Epithelial cell of proximal tubule (primary cell): Measurements from ENCODE around the gene ZFC3H1. TPM values are rescaled to one million over a fixed set of nuclear protein-coding genes. Genes with fewer than 3 reads are reported as not detected.
A peak's percentile ranks its signal among the peaks of the same experiment; 100 is the strongest.

ENCODE experiments used
- DNase-seq: peaks from one replicate; pipeline ENCODE4 v3.0.0-alpha.2; 2011; ENCODE audit warnings: low read depth
- H3K4me3 ChIP-seq: 2 replicates; pipeline ENCODE4 v1.5.1; 2011; ENCODE audit warnings: low read depth, mild to moderate bottlenecking, low read length
- total RNA-seq: library from RNA; depleted of rRNA; stranded (reverse); fragments of >200 nt; gene quantifications from 2 replicates; pipeline ENCODE4 v1.2.3, GENCODE V29; 2015
- TF ChIP-seq, protein P1 (sequence below): conservative IDR thresholded peaks from 2 replicates; pipeline ENCODE4 v1.5.1; 2012; ENCODE audit warnings: low read depth, mild to moderate bottlenecking, low read length

ZFC3H1 gene
- total RNA-seq, 1 donor from 2014 or later: 42.0 TPM

DNA sequence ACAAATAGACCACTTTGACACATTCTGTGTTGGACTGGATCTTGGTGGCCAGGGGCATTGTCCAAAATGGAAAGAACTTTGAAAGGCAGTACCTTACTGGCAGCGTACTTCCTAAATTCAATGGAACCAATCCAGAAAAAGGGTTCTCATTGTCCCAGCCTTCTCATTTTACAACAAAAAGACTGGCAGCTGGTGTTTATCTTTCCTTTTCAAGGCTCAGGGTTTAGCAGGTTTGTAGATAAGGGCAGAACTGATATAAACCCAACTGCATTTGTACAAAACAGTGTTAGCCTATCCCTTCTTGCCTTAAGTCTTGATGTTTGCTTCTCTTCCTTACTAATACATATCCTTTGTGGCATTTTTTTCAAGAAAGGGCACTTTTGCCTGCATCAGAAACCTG, 8.2 kb upstream of the ZFC3H1 start:
- DNase-seq: no peak
- H3K4me3 ChIP-seq: no peak overlapping the region
- TF ChIP-seq, protein P1, sequence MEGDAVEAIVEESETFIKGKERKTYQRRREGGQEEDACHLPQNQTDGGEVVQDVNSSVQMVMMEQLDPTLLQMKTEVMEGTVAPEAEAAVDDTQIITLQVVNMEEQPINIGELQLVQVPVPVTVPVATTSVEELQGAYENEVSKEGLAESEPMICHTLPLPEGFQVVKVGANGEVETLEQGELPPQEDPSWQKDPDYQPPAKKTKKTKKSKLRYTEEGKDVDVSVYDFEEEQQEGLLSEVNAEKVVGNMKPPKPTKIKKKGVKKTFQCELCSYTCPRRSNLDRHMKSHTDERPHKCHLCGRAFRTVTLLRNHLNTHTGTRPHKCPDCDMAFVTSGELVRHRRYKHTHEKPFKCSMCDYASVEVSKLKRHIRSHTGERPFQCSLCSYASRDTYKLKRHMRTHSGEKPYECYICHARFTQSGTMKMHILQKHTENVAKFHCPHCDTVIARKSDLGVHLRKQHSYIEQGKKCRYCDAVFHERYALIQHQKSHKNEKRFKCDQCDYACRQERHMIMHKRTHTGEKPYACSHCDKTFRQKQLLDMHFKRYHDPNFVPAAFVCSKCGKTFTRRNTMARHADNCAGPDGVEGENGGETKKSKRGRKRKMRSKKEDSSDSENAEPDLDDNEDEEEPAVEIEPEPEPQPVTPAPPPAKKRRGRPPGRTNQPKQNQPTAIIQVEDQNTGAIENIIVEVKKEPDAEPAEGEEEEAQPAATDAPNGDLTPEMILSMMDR: no peak

DNA sequence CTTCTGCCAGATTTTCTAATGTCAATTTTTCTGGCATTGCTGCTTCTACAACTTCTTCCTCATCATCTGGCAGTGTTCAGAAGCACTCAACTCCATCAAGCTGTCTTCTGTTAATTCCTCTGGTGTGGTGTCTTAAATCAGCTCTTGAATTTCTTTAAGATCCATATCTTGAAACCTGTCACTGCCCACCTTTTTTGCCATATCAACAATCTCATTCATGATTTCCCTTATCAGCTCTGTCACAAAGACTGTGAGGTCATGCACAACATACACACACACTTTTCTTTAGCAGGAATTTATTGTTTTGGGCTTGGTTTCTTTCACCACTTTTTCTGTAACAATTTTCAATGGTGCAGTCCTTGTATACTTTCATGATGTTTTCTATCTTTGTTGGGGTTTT, 7.7 kb upstream of the ZFC3H1 start:
- no peak overlapping the region for H3K4me3 ChIP-seq
- TF ChIP-seq, protein P1: no peak
- DNase-seq: no peak

DNA sequence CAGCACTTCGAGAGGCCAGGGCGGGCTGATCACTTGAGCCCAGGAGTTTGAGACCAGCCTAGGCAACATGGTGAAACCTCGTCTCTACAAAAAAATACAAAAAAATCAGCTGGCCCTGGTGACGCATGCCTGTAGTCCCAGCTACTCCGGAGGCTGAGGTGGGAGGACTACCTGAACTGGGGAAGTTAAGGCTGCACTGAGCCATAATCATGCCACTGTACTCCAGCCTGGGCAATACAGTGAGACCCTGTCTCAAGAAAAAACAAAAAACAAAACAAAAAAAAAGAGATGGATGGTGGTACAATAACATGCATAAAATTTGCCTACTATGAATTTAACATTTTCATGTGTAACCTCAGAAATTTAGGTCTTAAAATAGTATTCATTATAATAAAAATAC, 2.6 kb upstream of the ZFC3H1 start:
- TF ChIP-seq, protein P1: no peak
- DNase-seq: no peak
- H3K4me3 ChIP-seq: no peak overlapping the region

DNA sequence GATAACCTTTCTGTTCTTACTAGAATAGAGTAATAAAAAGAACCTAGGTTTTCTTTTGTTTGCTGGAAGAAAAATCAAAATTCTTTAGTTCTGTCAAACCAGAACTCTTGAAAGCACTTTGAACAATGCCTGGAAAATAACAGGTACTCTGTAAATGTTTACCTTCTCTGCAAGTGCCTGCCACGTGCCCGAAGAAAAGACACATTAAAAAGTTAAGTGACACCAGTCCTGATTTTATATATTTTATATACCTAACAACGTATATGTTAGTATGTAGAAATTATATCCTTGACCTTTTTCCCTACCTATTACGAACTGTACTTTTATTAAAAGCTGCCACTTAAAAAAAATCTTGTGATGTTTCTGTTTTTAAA, 1.4 kb upstream of the ZFC3H1 start:
- no peak for DNase-seq
- H3K4me3 ChIP-seq: peak overlapping the region; percentile 93
- TF ChIP-seq, protein P1: no peak

DNA sequence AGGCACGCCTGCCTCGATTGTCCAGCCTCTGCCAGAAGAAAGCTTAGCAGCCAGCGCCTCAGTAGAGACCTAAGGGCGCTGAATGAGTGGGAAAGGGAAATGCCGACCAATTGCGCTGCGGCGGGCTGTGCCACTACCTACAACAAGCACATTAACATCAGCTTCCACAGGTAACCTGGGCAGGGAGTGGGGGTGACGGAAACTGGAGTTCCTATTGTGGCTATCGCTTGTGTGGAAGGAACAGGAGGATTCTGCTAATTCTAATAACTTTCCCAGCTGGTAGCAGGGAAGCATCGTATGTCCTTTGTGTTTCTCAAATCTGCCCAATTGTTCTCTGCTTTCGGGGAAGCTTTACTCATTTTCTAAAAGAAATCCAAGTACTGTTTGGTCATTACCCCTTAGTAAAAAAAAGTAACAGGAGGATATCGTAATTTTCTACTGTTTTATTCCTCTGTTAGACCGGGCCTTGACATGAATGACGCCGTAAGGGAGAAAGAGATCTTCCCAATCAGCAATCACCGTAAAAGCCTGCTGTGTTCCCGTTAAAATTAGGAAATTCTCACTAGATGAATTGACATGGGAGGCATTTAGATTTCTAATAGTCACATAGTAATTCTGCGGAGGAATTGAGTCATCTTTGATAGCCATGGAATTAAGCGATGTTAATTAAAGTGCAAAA, 902 bp upstream of the ZFC3H1 start:
- TF ChIP-seq, protein P1: no peak
- no peak for DNase-seq
- H3K4me3 ChIP-seq: peak overlapping the region; percentile 93

DNA sequence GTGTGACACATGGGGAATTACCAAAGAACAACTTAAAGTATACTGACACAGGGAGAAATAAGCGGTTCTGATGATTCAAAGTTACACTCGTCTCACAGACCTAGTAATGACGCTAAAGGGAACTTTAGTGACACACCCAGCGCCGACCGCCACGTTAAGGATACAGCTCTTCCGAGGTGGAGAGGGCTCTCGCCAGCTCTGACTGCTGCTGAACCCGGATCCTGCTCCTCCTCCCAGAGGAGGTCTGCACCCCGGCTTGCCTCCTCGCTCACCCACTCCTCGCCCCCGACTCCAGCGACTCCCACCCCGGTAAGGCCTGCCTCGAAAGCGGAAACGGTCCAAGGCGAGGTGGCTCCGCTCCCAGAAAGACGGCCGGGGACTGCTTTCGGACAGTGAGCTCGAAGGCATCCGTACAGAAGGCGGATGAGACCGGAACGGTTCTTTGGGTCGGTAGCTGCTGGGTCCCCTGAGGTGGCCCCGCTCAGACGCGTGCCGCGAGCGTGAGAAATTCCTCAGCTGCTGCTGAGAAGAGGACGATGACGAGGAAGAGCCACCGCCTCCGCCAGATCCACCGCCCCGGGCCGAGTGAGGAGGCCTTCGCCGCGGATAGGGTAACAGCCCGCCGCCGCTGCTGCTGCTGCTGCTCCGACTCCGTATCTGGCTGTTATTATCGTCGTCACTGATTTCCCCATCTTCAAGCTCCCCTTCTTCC, 643 bp downstream of the ZFC3H1 start:
- TF ChIP-seq, protein P1: no peak
- peak overlapping the region; percentile 93 for H3K4me3 ChIP-seq
- no peak for DNase-seq
